ENCODE measurements around the gene PRKCH. TPM values are rescaled to one million over a fixed set of nuclear protein-coding genes. Genes with fewer than 3 reads are reported as not detected.

PRKCH gene
- total RNA-seq, 1 donor, result 3.3 TPM

- peak; percentile 27 for DNase-seq (ENCODE audit: insufficient read length, low spot score, missing footprints)
- H3K4me1 ChIP-seq (ENCODE audit: insufficient read depth, low read length), result peaks cover 47% of the 10 kb centered on the region
- H3K27ac ChIP-seq (ENCODE audit: low read depth, low read length), result peak overlapping the region; percentile 97
- no peaks in the 10 kb centered on the region for H3K79me2 ChIP-seq (ENCODE audit: insufficient read depth, low read length)
- H3K4me3 ChIP-seq (ENCODE audit: insufficient read depth, low read length), result no peak overlapping the region
- H3K36me3 ChIP-seq (ENCODE audit: insufficient read depth, low read length), result no peaks in the 10 kb centered on the region
- H3K27me3 ChIP-seq (ENCODE audit: insufficient read depth, low read length), result no peaks in the 10 kb centered on the region
- no peak overlapping the region for H3K4me2 ChIP-seq (ENCODE audit: insufficient read depth, low read length)
- H3K9me3 ChIP-seq (ENCODE audit: low read depth, low read length), result no peaks in the 10 kb centered on the region
- TF ChIP-seq CTCF (IDR thresholded peaks at IDR 0.05; ENCODE audit: extremely low read depth, low read depth, low read length), result no peak
- no peak overlapping the region for H2AFZ ChIP-seq (ENCODE audit: low read length)
- H4K20me1 ChIP-seq (ENCODE audit: insufficient read depth, low read length), result no peaks in the 10 kb centered on the region
These were observed 228.0 kb downstream of the PRKCH start for GRCh38 chr14:61549425-61549824.

GRCh38 chr14:61551384-61551783 is 230.0 kb downstream of the PRKCH start:
- Histone ChIP-seq H4K20me1 (ENCODE audit: insufficient read depth, low read length) (no peaks in the 10 kb centered on the region), H3K4me1 (ENCODE audit: insufficient read depth, low read length) (peaks cover 66% of the 10 kb centered on the region), H2AFZ (ENCODE audit: low read length) (no peak overlapping the region), H3K9me3 (ENCODE audit: low read depth, low read length) (no peaks in the 10 kb centered on the region), H3K4me2 (ENCODE audit: insufficient read depth, low read length) (no peak overlapping the region), H3K4me3 (ENCODE audit: insufficient read depth, low read length) (no peak overlapping the region), H3K79me2 (ENCODE audit: insufficient read depth, low read length) (peaks cover 16% of the 10 kb centered on the region), H3K36me3 (ENCODE audit: insufficient read depth, low read length) (no peaks in the 10 kb centered on the region), H3K27ac (ENCODE audit: low read depth, low read length) (peak overlapping the region; percentile 97), H3K27me3 (ENCODE audit: insufficient read depth, low read length) (no peaks in the 10 kb centered on the region)
- DNase-seq (ENCODE audit: insufficient read length, low spot score, missing footprints), result peak; percentile 18
- no peak for TF ChIP-seq CTCF (IDR thresholded peaks at IDR 0.05; ENCODE audit: extremely low read depth, low read depth, low read length)

- Histone ChIP-seq H3K9me3 (ENCODE audit: low read depth, low read length) (no peaks in the 10 kb centered on the region), H4K20me1 (ENCODE audit: insufficient read depth, low read length) (no peaks in the 10 kb centered on the region), H3K27me3 (ENCODE audit: insufficient read depth, low read length) (no peaks in the 10 kb centered on the region), H3K4me1 (ENCODE audit: insufficient read depth, low read length) (peaks cover 61% of the 10 kb centered on the region), H3K4me2 (ENCODE audit: insufficient read depth, low read length) (no peak overlapping the region), H3K79me2 (ENCODE audit: insufficient read depth, low read length) (peaks cover 20% of the 10 kb centered on the region), H3K36me3 (ENCODE audit: insufficient read depth, low read length) (no peaks in the 10 kb centered on the region), H3K4me3 (ENCODE audit: insufficient read depth, low read length) (no peak overlapping the region), H3K27ac (ENCODE audit: low read depth, low read length) (peak overlapping the region; percentile 97), H2AFZ (ENCODE audit: low read length) (no peak overlapping the region)
- no peak for DNase-seq (ENCODE audit: insufficient read length, low spot score, missing footprints)
- no peak for TF ChIP-seq CTCF (IDR thresholded peaks at IDR 0.05; ENCODE audit: extremely low read depth, low read depth, low read length)
These were observed 230.9 kb downstream of the PRKCH start for GRCh38 chr14:61552241-61552640.

GRCh38 chr14:61553730-61554641 is 232.6 kb downstream of the PRKCH start:
- no peaks in the 10 kb centered on the region for H3K27me3 ChIP-seq (ENCODE audit: insufficient read depth, low read length)
- no peak overlapping the region for H2AFZ ChIP-seq (ENCODE audit: low read length)
- H4K20me1 ChIP-seq (ENCODE audit: insufficient read depth, low read length), result no peaks in the 10 kb centered on the region
- peak; percentile 81 for DNase-seq (ENCODE audit: insufficient read length, low spot score, missing footprints)
- peaks cover 35% of the 10 kb centered on the region for H3K79me2 ChIP-seq (ENCODE audit: insufficient read depth, low read length)
- no peak for TF ChIP-seq CTCF (IDR thresholded peaks at IDR 0.05; ENCODE audit: extremely low read depth, low read depth, low read length)
- H3K36me3 ChIP-seq (ENCODE audit: insufficient read depth, low read length), result no peaks in the 10 kb centered on the region
- H3K9me3 ChIP-seq (ENCODE audit: low read depth, low read length), result no peaks in the 10 kb centered on the region
- H3K4me1 ChIP-seq (ENCODE audit: insufficient read depth, low read length), result peaks cover 65% of the 10 kb centered on the region
- H3K4me3 ChIP-seq (ENCODE audit: insufficient read depth, low read length), result no peak overlapping the region
- peak overlapping the region; percentile 97 for H3K27ac ChIP-seq (ENCODE audit: low read depth, low read length)
- peak overlapping the region; percentile 13 for H3K4me2 ChIP-seq (ENCODE audit: insufficient read depth, low read length)
